ENCODE data around the gene FLT3LG. TPM values are rescaled to one million over a fixed set of nuclear protein-coding genes. Genes with fewer than 3 reads are reported as not detected.

FLT3LG gene
- total RNA-seq, 2 experiments from 2014 or later, result 8.2 to 8.4 TPM

- peaks cover 60% of the 10 kb centered on the region for H3K36me3 ChIP-seq (ENCODE audit: insufficient read depth, low read length)
These were observed 22.6 kb downstream of the FLT3LG start for GRCh38 chr19:49496574-49497008.

GRCh38 chr19:49497047-49497788 is 23.2 kb downstream of the FLT3LG start:
- Histone ChIP-seq H3K36me3 (ENCODE audit: insufficient read depth, low read length) (peaks cover 53% of the 10 kb centered on the region), H3K79me2 (ENCODE audit: insufficient read depth, low read depth, low read length) (peaks cover 30% of the 10 kb centered on the region), H3K9me3 (ENCODE audit: low read length) (no peaks in the 10 kb centered on the region), H4K20me1 (ENCODE audit: insufficient read depth, low read length) (peaks cover 25% of the 10 kb centered on the region), H3K4me1 (ENCODE audit: insufficient read depth, low read length, poor library complexity, severe bottlenecking) (peaks cover 70% of the 10 kb centered on the region), H3K4me3 (ENCODE audit: low read depth, low read length, poor library complexity, severe bottlenecking) (peak overlapping the region; percentile 98), H3K9me2 (ENCODE audit: insufficient read depth, low read length) (no peaks in the 10 kb centered on the region), H3K27ac (ENCODE audit: low read depth, low read length, poor library complexity, severe bottlenecking) (peak overlapping the region; percentile 84), H2AFZ (ENCODE audit: low read length) (no peak overlapping the region), H3K4me2 (ENCODE audit: low read length) (peak overlapping the region; percentile 100)
- intact Hi-C loops (cut with micrococcal nuclease; ENCODE audit: unreplicated experiment), result loop anchor here (10.0 kb wide), 2 partner anchors 268 to 862 kb away; partner anchors contain the start of genes AP2A1, DBP and TSKS
- POLR2A ChIA-PET, result interaction anchor here (0.6 kb wide), 1 partner anchor 41 kb away, joined by 6 read pairs; no protein-coding TSS in a partner anchor
- peak; percentile 86 for DNase-seq (ENCODE audit: low spot score)
- no peak for TF ChIP-seq CTCF (conservative IDR thresholded peaks at IDR 0.05; ENCODE audit: low read length)
- no peak for TF ChIP-seq EZH2phosphoT487 (IDR thresholded peaks at IDR 0.05; ENCODE audit: borderline replicate concordance, low read depth, low read length)
- BruUV-seq (replicated peaks), result no TSS peak
- CTCF ChIA-PET (ENCODE audit: unreplicated experiment), result interaction anchor here (0.6 kb wide), 1 partner anchor 20 kb away, joined by 3 read pairs; no protein-coding TSS in a partner anchor

More at GRCh38 chr19:49496574-49497008, 22.6 kb downstream of the FLT3LG start:
- no peaks in the 10 kb centered on the region for H3K9me3 ChIP-seq (ENCODE audit: low read length)
- BruUV-seq (replicated peaks), result TSS peak; percentile 90
- H4K20me1 ChIP-seq (ENCODE audit: insufficient read depth, low read length), result peaks cover 25% of the 10 kb centered on the region
- ChIA-PET CTCF (ENCODE audit: unreplicated experiment) (interaction anchor here (0.6 kb wide), 1 partner anchor 20 kb away, joined by 3 read pairs; no protein-coding TSS in a partner anchor), POLR2A (no interaction called here)
- H3K4me2 ChIP-seq (ENCODE audit: low read length), result peak overlapping the region; percentile 100
- peaks cover 30% of the 10 kb centered on the region for H3K79me2 ChIP-seq (ENCODE audit: insufficient read depth, low read depth, low read length)
- no peak overlapping the region for H2AFZ ChIP-seq (ENCODE audit: low read length)
- TF ChIP-seq CTCF (conservative IDR thresholded peaks at IDR 0.05; ENCODE audit: low read length), result no peak
- DNase-seq (ENCODE audit: low spot score), result no peak
- H3K4me3 ChIP-seq (ENCODE audit: low read depth, low read length, poor library complexity, severe bottlenecking), result peak overlapping the region; percentile 98
- H3K4me1 ChIP-seq (ENCODE audit: insufficient read depth, low read length, poor library complexity, severe bottlenecking), result peaks cover 70% of the 10 kb centered on the region
- no peaks in the 10 kb centered on the region for H3K9me2 ChIP-seq (ENCODE audit: insufficient read depth, low read length)
- intact Hi-C loops (cut with micrococcal nuclease; ENCODE audit: unreplicated experiment), result loop anchor here (10.0 kb wide), 2 partner anchors 268 to 862 kb away; partner anchors contain the start of genes AP2A1, DBP and TSKS
- H3K27ac ChIP-seq (ENCODE audit: low read depth, low read length, poor library complexity, severe bottlenecking), result peak overlapping the region; percentile 84

DNA sequence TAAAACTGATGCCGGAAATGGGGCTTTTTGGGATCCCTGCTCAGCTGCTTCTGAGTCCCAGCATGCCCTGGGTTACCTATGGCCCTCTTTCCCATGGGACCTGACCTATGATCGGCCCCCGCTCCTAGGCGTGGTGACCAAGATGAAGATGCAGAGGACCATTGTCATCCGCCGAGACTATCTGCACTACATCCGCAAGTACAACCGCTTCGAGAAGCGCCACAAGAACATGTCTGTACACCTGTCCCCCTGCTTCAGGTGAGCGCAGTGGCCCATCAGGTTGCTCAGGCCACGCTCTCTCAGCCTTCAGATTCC is 23.7 kb downstream of the FLT3LG start:
- H3K4me3 ChIP-seq (ENCODE audit: low read depth, low read length, poor library complexity, severe bottlenecking), result peak overlapping the region; percentile 98
- H3K4me1 ChIP-seq (ENCODE audit: insufficient read depth, low read length, poor library complexity, severe bottlenecking), result peaks cover 68% of the 10 kb centered on the region
- no peak for DNase-seq (ENCODE audit: low spot score)
- peaks cover 30% of the 10 kb centered on the region for H3K79me2 ChIP-seq (ENCODE audit: insufficient read depth, low read depth, low read length)
- peaks cover 48% of the 10 kb centered on the region for H3K36me3 ChIP-seq (ENCODE audit: insufficient read depth, low read length)
- BruUV-seq (replicated peaks), result no TSS peak
- CTCF ChIA-PET (ENCODE audit: unreplicated experiment), result no interaction called here
- peaks cover 25% of the 10 kb centered on the region for H4K20me1 ChIP-seq (ENCODE audit: insufficient read depth, low read length)
- intact Hi-C loops (cut with micrococcal nuclease; ENCODE audit: unreplicated experiment), result loop anchor here (10.0 kb wide), 2 partner anchors 267 to 863 kb away; partner anchors contain the start of genes AP2A1, DBP and TSKS
- POLR2A ChIA-PET, result no interaction called here
- H2AFZ ChIP-seq (ENCODE audit: low read length), result no peak overlapping the region
- H3K27ac ChIP-seq (ENCODE audit: low read depth, low read length, poor library complexity, severe bottlenecking), result peak overlapping the region; percentile 84
- peak overlapping the region; percentile 100 for H3K4me2 ChIP-seq (ENCODE audit: low read length)
- H3K9me3 ChIP-seq (ENCODE audit: low read length), result no peaks in the 10 kb centered on the region
- no peaks in the 10 kb centered on the region for H3K9me2 ChIP-seq (ENCODE audit: insufficient read depth, low read length)
- no peak for TF ChIP-seq CTCF (conservative IDR thresholded peaks at IDR 0.05; ENCODE audit: low read length)
- TF ChIP-seq EZH2phosphoT487 (IDR thresholded peaks at IDR 0.05; ENCODE audit: borderline replicate concordance, low read depth, low read length), result no peak

Data from OCI-LY7 (cell line).